ENCODE data around the gene E2F4. TPM values are rescaled to one million over a fixed set of nuclear protein-coding genes. Genes with fewer than 3 reads are reported as not detected.
A peak's percentile ranks its signal among the peaks of the same experiment; 100 is the strongest.

Gene E2F4
- total and polyA plus RNA-seq, 2 of the 13 experiments (the other 11 are each of a cell fraction or from before 2014, with no cell fraction given), result 84.8 to 91.2 TPM

DNA sequence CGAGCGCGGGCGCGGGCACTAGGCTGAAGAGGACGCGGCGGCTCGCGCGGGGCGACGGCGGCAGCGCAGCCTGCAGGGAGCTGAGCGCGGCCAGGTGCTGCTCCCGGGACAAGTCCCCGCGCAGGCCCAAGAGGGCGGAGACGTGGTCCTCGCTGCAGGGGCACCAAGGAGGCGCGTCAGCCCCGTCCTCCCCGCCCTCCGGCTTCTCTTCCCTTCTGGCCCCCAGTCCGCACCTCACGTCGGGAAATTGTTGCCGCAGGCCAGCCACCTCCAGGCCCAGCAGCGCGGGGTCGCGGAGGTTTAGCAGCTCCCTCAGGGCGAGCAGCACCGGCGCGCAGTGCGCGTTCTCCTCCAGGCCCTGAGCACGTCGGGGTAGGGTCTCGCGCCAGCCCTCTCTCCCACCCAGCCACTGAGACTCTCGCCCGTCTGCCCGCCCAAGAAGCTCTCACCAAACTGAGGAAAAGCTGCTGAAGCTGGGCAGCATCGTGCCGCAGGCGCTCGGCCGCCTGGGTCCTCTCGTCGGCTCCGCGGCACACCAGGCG, 7.4 kb upstream of the E2F4 start (continued):
- TF ChIP-seq, protein P1, sequence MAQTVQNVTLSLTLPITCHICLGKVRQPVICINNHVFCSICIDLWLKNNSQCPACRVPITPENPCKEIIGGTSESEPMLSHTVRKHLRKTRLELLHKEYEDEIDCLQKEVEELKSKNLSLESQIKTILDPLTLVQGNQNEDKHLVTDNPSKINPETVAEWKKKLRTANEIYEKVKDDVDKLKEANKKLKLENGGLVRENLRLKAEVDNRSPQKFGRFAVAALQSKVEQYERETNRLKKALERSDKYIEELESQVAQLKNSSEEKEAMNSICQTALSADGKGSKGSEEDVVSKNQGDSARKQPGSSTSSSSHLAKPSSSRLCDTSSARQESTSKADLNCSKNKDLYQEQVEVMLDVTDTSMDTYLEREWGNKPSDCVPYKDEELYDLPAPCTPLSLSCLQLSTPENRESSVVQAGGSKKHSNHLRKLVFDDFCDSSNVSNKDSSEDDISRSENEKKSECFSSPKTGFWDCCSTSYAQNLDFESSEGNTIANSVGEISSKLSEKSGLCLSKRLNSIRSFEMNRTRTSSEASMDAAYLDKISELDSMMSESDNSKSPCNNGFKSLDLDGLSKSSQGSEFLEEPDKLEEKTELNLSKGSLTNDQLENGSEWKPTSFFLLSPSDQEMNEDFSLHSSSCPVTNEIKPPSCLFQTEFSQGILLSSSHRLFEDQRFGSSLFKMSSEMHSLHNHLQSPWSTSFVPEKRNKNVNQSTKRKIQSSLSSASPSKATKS (CRISPR knock-in tag; IDR thresholded peaks at IDR 0.05), result no peak; the same call in 1 of the 2 replicates
- TF ChIP-seq ZNF446 (CRISPR knock-in tag; IDR thresholded peaks at IDR 0.05) (peak; percentile 97), ZNF598 (CRISPR knock-in tag; IDR thresholded peaks at IDR 0.05; ENCODE audit: borderline replicate concordance) (no peak), ZNF777 (CRISPR knock-in tag; IDR thresholded peaks at IDR 0.05) (peak; percentile 88), ZNF20 (CRISPR knock-in tag; IDR thresholded peaks at IDR 0.05) (no peak), HOXA3 (CRISPR knock-in tag; IDR thresholded peaks at IDR 0.05) (no peak), RFX1 (IDR thresholded peaks at IDR 0.05) (no peak), EEA1 (CRISPR knock-in tag; IDR thresholded peaks at IDR 0.05; ENCODE audit: borderline replicate concordance) (no peak), NFYC (CRISPR knock-in tag; IDR thresholded peaks at IDR 0.05) (no peak), ZNF232 (CRISPR knock-in tag; IDR thresholded peaks at IDR 0.05; ENCODE audit: borderline replicate concordance) (no peak), ZNF724P (CRISPR knock-in tag; IDR thresholded peaks at IDR 0.05; ENCODE audit: borderline replicate concordance) (peak; percentile 44; the same call in 1 of the 2 replicates), ZNF629 (CRISPR knock-in tag; conservative IDR thresholded peaks at IDR 0.05) (0 out of 2 replicates have a peak, but pooled peaks have one; percentile 3), ZNF292 (CRISPR knock-in tag; IDR thresholded peaks at IDR 0.05; ENCODE audit: borderline replicate concordance, low read depth) (no peak), NFATC3 (CRISPR knock-in tag; IDR thresholded peaks at IDR 0.05) (no peak), ZNF354B (CRISPR knock-in tag; IDR thresholded peaks at IDR 0.05) (no peak), NCOA2 (CRISPR knock-in tag; IDR thresholded peaks at IDR 0.05) (no peak), CCAR2 (optimal IDR thresholded peaks at IDR 0.05; ENCODE audit: low read depth, low read length) (no peak), TOPORS (CRISPR knock-in tag; IDR thresholded peaks at IDR 0.05) (0 out of 2 replicates have a peak, but pooled peaks have one; percentile 3)
- TF ChIP-seq, protein P2, sequence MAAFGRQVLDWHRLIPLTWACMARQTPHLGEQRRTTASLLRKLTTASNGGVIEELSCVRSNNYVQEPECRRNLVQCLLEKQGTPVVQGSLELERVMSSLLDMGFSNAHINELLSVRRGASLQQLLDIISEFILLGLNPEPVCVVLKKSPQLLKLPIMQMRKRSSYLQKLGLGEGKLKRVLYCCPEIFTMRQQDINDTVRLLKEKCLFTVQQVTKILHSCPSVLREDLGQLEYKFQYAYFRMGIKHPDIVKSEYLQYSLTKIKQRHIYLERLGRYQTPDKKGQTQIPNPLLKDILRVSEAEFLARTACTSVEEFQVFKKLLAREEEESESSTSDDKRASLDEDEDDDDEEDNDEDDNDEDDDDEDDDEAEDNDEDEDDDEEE (CRISPR knock-in tag; IDR thresholded peaks at IDR 0.05), result peak; percentile 11; the same call in 1 of the 2 replicates
- TF ChIP-seq, protein P3, sequence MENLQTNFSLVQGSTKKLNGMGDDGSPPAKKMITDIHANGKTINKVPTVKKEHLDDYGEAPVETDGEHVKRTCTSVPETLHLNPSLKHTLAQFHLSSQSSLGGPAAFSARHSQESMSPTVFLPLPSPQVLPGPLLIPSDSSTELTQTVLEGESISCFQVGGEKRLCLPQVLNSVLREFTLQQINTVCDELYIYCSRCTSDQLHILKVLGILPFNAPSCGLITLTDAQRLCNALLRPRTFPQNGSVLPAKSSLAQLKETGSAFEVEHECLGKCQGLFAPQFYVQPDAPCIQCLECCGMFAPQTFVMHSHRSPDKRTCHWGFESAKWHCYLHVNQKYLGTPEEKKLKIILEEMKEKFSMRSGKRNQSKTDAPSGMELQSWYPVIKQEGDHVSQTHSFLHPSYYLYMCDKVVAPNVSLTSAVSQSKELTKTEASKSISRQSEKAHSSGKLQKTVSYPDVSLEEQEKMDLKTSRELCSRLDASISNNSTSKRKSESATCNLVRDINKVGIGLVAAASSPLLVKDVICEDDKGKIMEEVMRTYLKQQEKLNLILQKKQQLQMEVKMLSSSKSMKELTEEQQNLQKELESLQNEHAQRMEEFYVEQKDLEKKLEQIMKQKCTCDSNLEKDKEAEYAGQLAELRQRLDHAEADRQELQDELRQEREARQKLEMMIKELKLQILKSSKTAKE (CRISPR knock-in tag; IDR thresholded peaks at IDR 0.05; ENCODE audit: borderline replicate concordance), result no peak
- TF ChIP-seq, protein P4, sequence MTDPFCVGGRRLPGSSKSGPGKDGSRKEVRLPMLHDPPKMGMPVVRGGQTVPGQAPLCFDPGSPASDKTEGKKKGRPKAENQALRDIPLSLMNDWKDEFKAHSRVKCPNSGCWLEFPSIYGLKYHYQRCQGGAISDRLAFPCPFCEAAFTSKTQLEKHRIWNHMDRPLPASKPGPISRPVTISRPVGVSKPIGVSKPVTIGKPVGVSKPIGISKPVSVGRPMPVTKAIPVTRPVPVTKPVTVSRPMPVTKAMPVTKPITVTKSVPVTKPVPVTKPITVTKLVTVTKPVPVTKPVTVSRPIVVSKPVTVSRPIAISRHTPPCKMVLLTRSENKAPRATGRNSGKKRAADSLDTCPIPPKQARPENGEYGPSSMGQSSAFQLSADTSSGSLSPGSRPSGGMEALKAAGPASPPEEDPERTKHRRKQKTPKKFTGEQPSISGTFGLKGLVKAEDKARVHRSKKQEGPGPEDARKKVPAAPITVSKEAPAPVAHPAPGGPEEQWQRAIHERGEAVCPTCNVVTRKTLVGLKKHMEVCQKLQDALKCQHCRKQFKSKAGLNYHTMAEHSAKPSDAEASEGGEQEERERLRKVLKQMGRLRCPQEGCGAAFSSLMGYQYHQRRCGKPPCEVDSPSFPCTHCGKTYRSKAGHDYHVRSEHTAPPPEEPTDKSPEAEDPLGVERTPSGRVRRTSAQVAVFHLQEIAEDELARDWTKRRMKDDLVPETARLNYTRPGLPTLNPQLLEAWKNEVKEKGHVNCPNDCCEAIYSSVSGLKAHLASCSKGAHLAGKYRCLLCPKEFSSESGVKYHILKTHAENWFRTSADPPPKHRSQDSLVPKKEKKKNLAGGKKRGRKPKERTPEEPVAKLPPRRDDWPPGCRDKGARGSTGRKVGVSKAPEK (CRISPR knock-in tag; IDR thresholded peaks at IDR 0.05; ENCODE audit: borderline replicate concordance), result no peak
- TF ChIP-seq, protein P5, sequence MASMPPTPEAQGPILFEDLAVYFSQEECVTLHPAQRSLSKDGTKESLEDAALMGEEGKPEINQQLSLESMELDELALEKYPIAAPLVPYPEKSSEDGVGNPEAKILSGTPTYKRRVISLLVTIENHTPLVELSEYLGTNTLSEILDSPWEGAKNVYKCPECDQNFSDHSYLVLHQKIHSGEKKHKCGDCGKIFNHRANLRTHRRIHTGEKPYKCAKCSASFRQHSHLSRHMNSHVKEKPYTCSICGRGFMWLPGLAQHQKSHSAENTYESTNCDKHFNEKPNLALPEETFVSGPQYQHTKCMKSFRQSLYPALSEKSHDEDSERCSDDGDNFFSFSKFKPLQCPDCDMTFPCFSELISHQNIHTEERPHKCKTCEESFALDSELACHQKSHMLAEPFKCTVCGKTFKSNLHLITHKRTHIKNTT (CRISPR knock-in tag; IDR thresholded peaks at IDR 0.05), result no peak
